H1 (cell line): Measurements from ENCODE around the gene ZDHHC8. TPM values are rescaled to one million over a fixed set of nuclear protein-coding genes. Genes with fewer than 3 reads are reported as not detected.

ENCODE experiments used
- CTCF ChIA-PET: fragments of 300-600 bp; sonication (Branson Sonifier 250); formaldehyde crosslinking; loops from one replicate; lab custom pipeline; 2021; ENCODE audit not compliant: partially characterized antibody; lab: Charles Lee
- POLR2A ChIA-PET: fragments of 300-600 bp; sonication (Branson Sonifier 250); formaldehyde crosslinking; loops from one replicate; lab custom pipeline; 2021; ENCODE audit warnings: inconsistent platforms; ENCODE audit not compliant: partially characterized antibody; lab: Charles Lee
- DNase-seq, 2 experiments: peaks; one replicate each; pipeline versions ENCODE4 v3.0.0 to v3.0.0-alpha.2; 2010 to 2022; ENCODE audit warnings: low spot score in 2 of 2, low read depth in 1 of 2, mixed read lengths in 1 of 2
- FAIRE-seq: peaks from 2 replicates; lab custom pipeline; 2011; peaks lifted over from hg19 to GRCh38; lab: Jason Lieb, UNC
- H2AFZ ChIP-seq: 2 replicates; pipeline ENCODE4 v1.8.1; 2012; ENCODE audit warnings: low read length, inconsistent platforms
- H2AK5ac ChIP-seq: 2 replicates; pipeline ENCODE4 v1.6.1; 2013; ENCODE audit warnings: low read depth, low read length
- H2BK120ac ChIP-seq: replicated peaks from 2 replicates; pipeline ENCODE3; 2013; ENCODE audit warnings: low read depth, low read length, inconsistent platforms
- H2BK12ac ChIP-seq: 2 replicates; pipeline ENCODE4 v1.6.1; 2013; ENCODE audit warnings: low read depth, low read length
- H2BK15ac ChIP-seq: 2 replicates; pipeline ENCODE4 v1.6.1; 2013; ENCODE audit warnings: low read length
- H2BK20ac ChIP-seq: 2 replicates; pipeline ENCODE4 v1.6.1; 2013; ENCODE audit warnings: low read length
- H2BK5ac ChIP-seq: 2 replicates; pipeline ENCODE4 v1.6.1; 2013; ENCODE audit warnings: low read depth, low read length
- H3K14ac ChIP-seq: 2 replicates; pipeline ENCODE4 v1.6.1; 2013; ENCODE audit warnings: inconsistent platforms; ENCODE audit not compliant: insufficient read length
- H3K18ac ChIP-seq: 2 replicates; pipeline ENCODE4 v1.6.1; 2013; ENCODE audit warnings: low read length; ENCODE audit errors: extremely low read depth
- H3K23ac ChIP-seq: 2 replicates; pipeline ENCODE4 v1.6.1; 2013; ENCODE audit warnings: inconsistent platforms; ENCODE audit not compliant: insufficient read length
- H3K23me2 ChIP-seq: 2 replicates; pipeline ENCODE4 v1.6.1; 2013; ENCODE audit warnings: low read depth, low read length
- H3K27ac ChIP-seq: 2 replicates; pipeline ENCODE4 v1.6.1; 2011; ENCODE audit warnings: low read depth, low read length, inconsistent platforms
- H3K27me3 ChIP-seq, 4 experiments: replicated peaks in 1 of 4; 1 replicate in 1 of 4; 2 replicates in 3 of 4; pipeline versions ENCODE4 v1.6.1 to v1.8.1; 2011 to 2013; ENCODE audit warnings: low read length in 3 of 4, mild to moderate bottlenecking in 3 of 4, inconsistent platforms in 2 of 4, mixed read lengths in 2 of 4, moderate library complexity in 1 of 4; ENCODE audit not compliant: control insufficient read depth in 3 of 4, insufficient read depth in 3 of 4; ENCODE audit errors: extremely low read depth in 1 of 4
- H3K36me3 ChIP-seq, 4 experiments: 2 replicates each; pipeline versions ENCODE4 v1.6.1 to v1.8.1; 2011 to 2013; ENCODE audit warnings: mild to moderate bottlenecking in 4 of 4, low read length in 3 of 4, moderate library complexity in 2 of 4, control low read depth in 1 of 4, inconsistent platforms in 1 of 4; ENCODE audit not compliant: insufficient read depth in 4 of 4, control insufficient read depth in 2 of 4
- H3K4ac ChIP-seq: replicated peaks from 2 replicates; pipeline ENCODE3; 2013; ENCODE audit warnings: low read length, low read depth, mixed read lengths, inconsistent platforms; ENCODE audit not compliant: insufficient read length
- H3K4me1 ChIP-seq, 4 experiments: replicated peaks in 1 of 4; 1 replicate in 1 of 4; 2 replicates in 3 of 4; pipeline versions ENCODE4 v1.6.1 to v1.8.1; 2011 to 2013; ENCODE audit warnings: low read length in 3 of 4, inconsistent platforms in 2 of 4, mixed read lengths in 1 of 4; ENCODE audit not compliant: insufficient read depth in 4 of 4, control insufficient read depth in 3 of 4
- H3K4me2 ChIP-seq, 2 experiments: 2 replicates each; pipeline versions ENCODE4 v1.6.1 to v1.8.1; 2011 to 2013; ENCODE audit warnings: low read depth in 2 of 2, low read length in 2 of 2, control low read depth in 1 of 2, inconsistent platforms in 1 of 2, mild to moderate bottlenecking in 1 of 2; ENCODE audit not compliant: insufficient read depth in 1 of 2
- H3K4me3 ChIP-seq, 4 experiments: fragments of 200-600, 300-600 bp in 1 of 4; sonication (generic), shearing (Covaris generic), sonication (Bioruptor Twin) in 1 of 4; 2 replicates each; pipeline versions ENCODE4 v1.5.1 to v1.8.1; 2011 to 2016; ENCODE audit warnings: low read length in 4 of 4, low read depth in 3 of 4, control low read depth in 2 of 4, inconsistent platforms in 2 of 4, mild to moderate bottlenecking in 2 of 4, mixed read lengths in 1 of 4, moderate library complexity in 1 of 4; ENCODE audit not compliant: insufficient read depth in 2 of 4; ENCODE audit errors: extremely low read depth in 1 of 4
- H3K56ac ChIP-seq: replicated peaks from 2 replicates; pipeline ENCODE3; 2013; ENCODE audit warnings: low read depth, mild to moderate bottlenecking, mixed read lengths, low read length, inconsistent platforms; ENCODE audit not compliant: insufficient read length
- H3K79me1 ChIP-seq: 2 replicates; pipeline ENCODE4 v1.6.1; 2013; ENCODE audit warnings: low read depth, low read length, control low read depth
- H3K79me2 ChIP-seq, 2 experiments: 2 replicates each; pipeline versions ENCODE4 v1.6.1 to v1.8.1; 2012 to 2013; ENCODE audit warnings: low read length in 2 of 2, mild to moderate bottlenecking in 2 of 2, inconsistent platforms in 1 of 2; ENCODE audit not compliant: insufficient read depth in 2 of 2, control insufficient read depth in 1 of 2
- H3K9ac ChIP-seq, 4 experiments: replicated peaks in 1 of 4; 1 replicate in 1 of 4; 2 replicates in 3 of 4; pipeline versions ENCODE4 v1.6.1 to v1.8.1; 2011 to 2013; ENCODE audit warnings: low read depth in 3 of 4, low read length in 3 of 4, control low read depth in 2 of 4, mild to moderate bottlenecking in 2 of 4, moderate library complexity in 2 of 4, inconsistent platforms in 1 of 4; ENCODE audit errors: extremely low read depth in 1 of 4
- H3K9me3 ChIP-seq, 2 experiments: 2 replicates each; pipeline versions ENCODE4 v1.6.1 to v1.8.1; 2012 to 2013; ENCODE audit warnings: mild to moderate bottlenecking in 2 of 2, moderate library complexity in 2 of 2, control low read depth in 1 of 2, inconsistent platforms in 1 of 2, low read depth in 1 of 2, low read length in 1 of 2, mixed read lengths in 1 of 2; ENCODE audit not compliant: insufficient read depth in 2 of 2
- H4K20me1 ChIP-seq, 2 experiments: replicated peaks in 1 of 2; 2 replicates each; pipeline versions ENCODE3 to v1.8.1; 2011 to 2013; ENCODE audit warnings: inconsistent platforms in 2 of 2, low read length in 2 of 2, mild to moderate bottlenecking in 1 of 2; ENCODE audit not compliant: insufficient read depth in 2 of 2, control insufficient read depth in 1 of 2
- H4K5ac ChIP-seq: 2 replicates; pipeline ENCODE4 v1.6.1; 2013; ENCODE audit warnings: low read length, low read depth, mixed read lengths, inconsistent platforms; ENCODE audit not compliant: insufficient read length
- H4K8ac ChIP-seq: 2 replicates; pipeline ENCODE4 v1.8.0; 2013; ENCODE audit warnings: mild to moderate bottlenecking, moderate library complexity, low read length, inconsistent platforms; ENCODE audit not compliant: insufficient read depth; ENCODE audit errors: extremely low read depth
- H4K91ac ChIP-seq: replicated peaks from 2 replicates; pipeline ENCODE3; 2013; ENCODE audit warnings: low read length, mixed read lengths, inconsistent platforms; ENCODE audit not compliant: insufficient read length
- NRF1 ChIP-seq: IDR thresholded peaks from 2 replicates; pipeline ENCODE4 v1.6.1; 2011; ENCODE audit warnings: mild to moderate bottlenecking, low read depth, low read length, improper control_type of control experiment
- WGBS, 2 experiments: shearing (Covaris generic) in 1 of 2; methylation state at CpG; one replicate each; pipeline versions ENCODE4 v1.1.6 to v1.1.7; 2013 to 2015; ENCODE audit warnings: low lambda C conversion rate in 2 of 2, mixed read lengths in 2 of 2, inconsistent platforms in 1 of 2, low coverage in 1 of 2, missing lambda C conversion rate in 1 of 2; ENCODE audit not compliant: insufficient replicate concordance in 2 of 2, insufficient coverage in 1 of 2, insufficient read length in 1 of 2; ENCODE audit errors: extremely low coverage in 1 of 2, missing lambda C conversion rate in 1 of 2; 5-methylcytosine and 5-hydroxymethylcytosine counted together
- polyA plus RNA-seq, 7 experiments: library from polyadenylated mRNA; depleted of rRNA in 3 of 7; stranded (reverse) in 5 of 7; unstranded in 2 of 7; fragments of >200 nt in 5 of 7; fragments of 200-250 nt in 2 of 7; gene quantifications; 1 replicate in 5 of 7; 2 replicates in 1 of 7; 4 replicates in 1 of 7; pipeline versions ENCODE4 v1.2.1 to v1.2.3, GENCODE V29; 2011 to 2013; ENCODE audit warnings: missing spikeins in 2 of 7, mixed read lengths in 2 of 7
- total RNA-seq: library from RNA; stranded (reverse); fragmentation: NEBNext Ultra II Directional; extraction: Animal tissue kit (Norgen Biotek cat#: 25700); gene quantifications from 2 replicates; pipeline ENCODE4 v1.2.1, GENCODE V29; 2021

The ZDHHC8 gene
- total and polyA plus RNA-seq, 2 of the 8 experiments (the other 6 are each of a cell fraction or from before 2014, with no cell fraction given) = 18.6 to 65.6 TPM

DNA sequence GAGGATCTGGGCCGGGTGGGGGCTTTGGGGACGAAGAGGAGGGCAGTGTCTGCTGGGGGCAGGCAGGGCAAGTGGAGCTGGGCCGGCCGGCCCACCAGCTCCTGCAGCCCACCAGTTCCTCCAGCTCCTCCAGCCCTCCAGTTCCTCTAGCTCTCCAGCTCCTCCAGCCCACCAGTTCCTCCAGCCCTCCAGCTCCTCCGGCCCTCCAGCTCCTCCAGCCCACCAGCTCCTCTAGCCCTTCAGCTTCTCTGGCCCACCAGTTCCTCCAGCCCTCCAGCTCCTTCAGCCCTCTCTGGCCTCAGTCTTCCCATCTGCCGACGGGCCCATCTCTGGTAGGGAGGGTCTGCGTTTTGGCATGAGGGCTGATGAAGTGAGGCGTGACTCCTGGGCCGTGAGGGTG lies 28.4 kb downstream of the ZDHHC8 start:
- no peak overlapping the region for H2BK15ac ChIP-seq
- no peak overlapping the region for H3K18ac ChIP-seq
- H3K27me3 ChIP-seq = no peaks in the 10 kb centered on the region
- no peak overlapping the region for H4K5ac ChIP-seq
- H3K79me2 ChIP-seq = no peaks in the 10 kb centered on the region
- H3K4me1 ChIP-seq = peaks cover 0 to 7% (median 4%) of the 10 kb centered on the region in 4 experiments; a peak in 4 of 7 replicates
- no peak overlapping the region for H2BK120ac ChIP-seq
- no peak overlapping the region for H3K27ac ChIP-seq
- H3K23me2 ChIP-seq = peaks cover 15% of the 10 kb centered on the region; the same call in 1 of the 2 replicates
- DNase-seq (no peak), FAIRE-seq (no peak)
- WGBS, 2 experiments = 88% methylated on average over 7 of the region's 10 CpGs; no CpG with 5 or more reads in 1 of the 2 experiments
- no peak overlapping the region for H2BK12ac ChIP-seq
- H3K4me2 ChIP-seq = no peak overlapping the region
- no peak for TF ChIP-seq NRF1
- no peak overlapping the region for H4K91ac ChIP-seq
- H4K20me1 ChIP-seq = peaks cover 0 to 1% of the 10 kb centered on the region in 2 experiments
- no peaks in the 10 kb centered on the region; a peak in 1 of 4 replicates for H3K9me3 ChIP-seq
- H2BK20ac ChIP-seq = no peak overlapping the region
- ChIA-PET CTCF (interaction anchor here (0.5 to 2.8 kb wide), 14 partner anchors 12 to 560 kb away, joined by 3 to 17 read pairs (median 4); no protein-coding TSS in a partner anchor), POLR2A (no interaction called here)
- no peak overlapping the region for H4K8ac ChIP-seq
- H3K23ac ChIP-seq = no peak overlapping the region
- H3K9ac ChIP-seq = no peak overlapping the region
- H2BK5ac ChIP-seq = no peak overlapping the region
- no peaks in the 10 kb centered on the region for H3K79me1 ChIP-seq
- no peak overlapping the region for H3K14ac ChIP-seq
- H2AK5ac ChIP-seq = no peak overlapping the region
- no peak overlapping the region for H2AFZ ChIP-seq
- no peak overlapping the region for H3K4ac ChIP-seq
- no peak overlapping the region for H3K56ac ChIP-seq
- no peaks in the 10 kb centered on the region for H3K36me3 ChIP-seq
- H3K4me3 ChIP-seq = no peak overlapping the region
